Cortex of kidney (tissue), 1 donor: ENCODE data around the gene ADRA1B.

Experiments
- DNase-seq: peaks from one replicate; lab custom pipeline; 2025; lab: John Stamatoyannopoulos, UW

ADRA1B gene

GRCh38 chr5:160018945-160019625 is 102.8 kb downstream of the ADRA1B start:
- no peak for DNase-seq

DNA sequence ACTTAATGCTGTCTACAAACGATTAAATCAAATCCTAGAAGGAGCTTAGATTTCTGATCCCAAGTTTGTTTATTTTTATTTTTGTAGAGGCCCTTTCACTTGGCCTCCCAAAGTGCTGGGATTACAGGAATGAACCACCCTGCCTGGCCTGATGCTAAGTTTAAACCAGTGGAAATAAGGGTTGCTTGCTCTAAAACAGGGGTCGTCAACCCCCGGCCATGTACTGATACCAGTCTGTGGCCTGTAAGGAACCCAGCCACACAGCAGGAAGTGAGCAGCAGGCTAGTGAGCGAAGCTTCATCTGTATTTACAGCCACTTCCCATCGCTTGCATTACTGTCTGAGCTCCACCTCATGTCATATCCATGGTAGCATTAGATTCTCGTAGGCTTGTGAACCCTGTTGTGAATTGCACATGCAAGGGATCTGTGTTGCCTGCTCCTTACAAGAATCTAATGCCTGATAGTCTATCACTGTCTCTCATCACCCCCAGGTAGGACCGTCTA is 104.0 kb downstream of the ADRA1B start:
- DNase-seq, result no peak

DNA sequence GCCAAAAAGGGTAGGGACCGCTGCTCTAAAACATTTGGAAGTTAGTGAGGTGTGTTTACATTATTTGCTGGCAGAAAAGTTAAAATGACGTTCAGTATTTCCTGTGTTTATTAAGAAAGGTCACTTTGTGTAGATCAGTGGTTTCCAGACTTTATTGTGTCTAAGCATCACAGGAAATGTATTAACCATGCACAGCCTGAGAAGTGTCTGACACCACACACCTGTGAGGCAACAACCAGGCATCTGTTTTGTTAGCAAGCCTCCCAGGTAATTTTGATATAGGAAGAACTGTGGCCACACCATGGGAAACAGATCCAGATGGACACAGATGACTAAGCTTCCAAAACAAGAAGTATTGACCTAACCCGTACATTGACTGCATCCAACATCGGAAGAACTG is 104.7 kb downstream of the ADRA1B start:
- DNase-seq, result no peak

DNA sequence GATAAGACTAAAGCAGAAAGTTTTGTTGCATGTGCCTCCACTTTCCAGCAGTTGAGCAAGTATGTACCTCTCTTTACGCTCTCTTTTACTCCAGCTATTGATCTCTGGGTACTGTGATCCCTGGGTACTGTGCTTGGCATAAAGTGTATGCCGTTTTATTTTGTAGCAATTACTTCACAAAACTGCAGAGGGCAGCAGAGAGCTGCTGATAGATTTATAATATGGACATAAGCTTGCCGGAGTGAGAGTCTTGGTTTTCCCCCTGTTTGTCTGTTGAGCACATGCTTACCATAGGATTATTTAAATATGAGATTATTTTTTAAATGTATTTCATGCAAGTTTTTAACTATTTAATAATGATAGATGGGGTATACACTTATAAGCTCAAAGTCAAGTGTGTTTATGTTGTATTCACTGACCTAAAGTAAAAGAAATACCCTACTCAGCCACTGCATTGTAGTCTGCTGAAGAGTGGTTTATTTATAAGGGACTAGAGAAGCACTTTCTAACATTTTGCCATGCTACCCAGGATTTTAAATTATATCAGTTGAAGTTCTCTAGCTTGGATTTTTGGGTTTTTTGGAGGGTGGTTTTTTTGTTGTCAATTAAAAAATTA is 105.7 kb downstream of the ADRA1B start:
- DNase-seq, result no peak
